ENCODE data around the gene MAVS.

The MAVS gene

DNA sequence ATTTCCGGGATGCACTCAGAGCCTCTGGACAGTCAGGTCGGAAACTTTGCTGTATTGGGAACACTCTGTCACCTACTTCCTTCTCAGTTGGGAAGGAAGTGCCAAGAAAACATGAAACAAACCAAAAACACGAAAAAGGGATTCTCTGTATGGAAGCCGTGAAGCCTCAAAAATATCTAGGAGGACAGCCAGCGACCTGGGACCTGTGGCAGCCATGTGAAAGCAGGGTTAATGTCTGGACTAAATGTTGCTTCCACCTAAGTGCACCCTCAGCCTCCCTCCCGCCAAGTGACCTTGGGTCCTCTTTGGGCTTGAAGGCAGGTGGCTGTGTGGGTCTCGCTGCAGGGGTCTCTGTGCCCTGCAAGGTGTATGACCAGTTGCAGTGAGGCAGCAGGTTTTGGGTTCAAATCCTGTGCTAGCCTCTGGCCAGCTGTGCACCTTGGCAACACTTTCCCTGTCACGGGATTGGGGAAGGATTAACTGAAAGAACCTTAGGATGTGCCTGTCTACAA, 851 bp downstream of the MAVS start:
- intact Hi-C loops (cut with micrococcal nuclease), result loop anchor here (2.0 kb wide), 1 partner anchor 27 kb away; the partner anchor contains the start of gene AP5S1
- Mint-ChIP-seq H3K27me3 (no peaks in the 10 kb centered on the region), H3K4me1 (ENCODE audit: low read depth) (peaks cover 32% of the 10 kb centered on the region), H3K36me3 (ENCODE audit: low read depth) (peaks cover 33% of the 10 kb centered on the region), H3K4me3 (peak overlapping the region; percentile 93), H3K27ac (peak overlapping the region; percentile 95), H3K9me3 (no peaks in the 10 kb centered on the region)

GRCh38 chr20:3848565-3848964, 1.9 kb downstream of the MAVS start:
- Mint-ChIP-seq H3K9me3 (no peaks in the 10 kb centered on the region), H3K27me3 (no peaks in the 10 kb centered on the region), H3K27ac (peak overlapping the region; percentile 41), H3K36me3 (ENCODE audit: low read depth) (peaks cover 33% of the 10 kb centered on the region), H3K4me1 (ENCODE audit: low read depth) (peaks cover 29% of the 10 kb centered on the region), H3K4me3 (no peak overlapping the region)
- intact Hi-C loops (cut with micrococcal nuclease), result no loop called here

DNA sequence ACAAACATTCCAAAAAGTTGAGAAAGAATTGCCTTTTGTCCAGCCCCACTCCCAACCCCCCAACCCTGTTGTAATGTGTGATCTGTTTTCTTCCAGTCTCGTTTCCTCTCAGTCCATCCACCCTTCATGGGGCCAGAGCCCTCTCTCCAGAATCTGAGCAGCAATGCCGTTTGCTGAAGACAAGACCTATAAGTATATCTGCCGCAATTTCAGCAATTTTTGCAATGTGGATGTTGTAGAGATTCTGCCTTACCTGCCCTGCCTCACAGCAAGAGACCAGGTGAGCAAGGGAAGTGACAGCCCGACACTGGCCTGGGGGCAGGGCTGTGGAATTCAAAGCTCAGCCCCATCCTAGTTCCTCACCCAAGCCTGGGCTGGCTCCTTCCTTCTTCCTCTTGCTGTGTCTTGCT, 7.8 kb downstream of the MAVS start:
- Mint-ChIP-seq H3K4me3 (peak overlapping the region; percentile 35), H3K27me3 (no peaks in the 10 kb centered on the region), H3K27ac (peak overlapping the region; percentile 61), H3K9me3 (no peaks in the 10 kb centered on the region), H3K36me3 (ENCODE audit: low read depth) (peaks cover 59% of the 10 kb centered on the region), H3K4me1 (ENCODE audit: low read depth) (peaks cover 37% of the 10 kb centered on the region)
- intact Hi-C loops (cut with micrococcal nuclease), result no loop called here

DNA sequence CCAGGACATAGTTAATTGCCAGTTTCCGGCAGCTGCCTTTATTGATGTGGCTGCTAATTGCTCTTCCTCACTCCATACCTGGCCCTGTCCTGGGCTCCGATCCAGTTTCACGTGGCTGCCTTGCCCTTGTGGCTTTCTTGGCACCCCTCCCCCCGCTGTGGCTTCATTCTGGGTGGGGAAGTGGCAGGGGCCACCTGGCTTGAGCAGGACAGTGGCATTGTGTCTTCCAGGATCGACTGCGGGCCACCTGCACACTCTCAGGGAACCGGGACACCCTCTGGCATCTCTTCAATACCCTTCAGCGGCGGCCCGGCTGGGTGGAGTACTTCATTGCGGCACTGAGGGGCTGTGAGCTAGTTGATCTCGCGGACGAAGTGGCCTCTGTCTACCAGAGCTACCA, 10.8 kb downstream of the MAVS start:
- Mint-ChIP-seq H3K36me3 (ENCODE audit: low read depth) (peaks cover 76% of the 10 kb centered on the region), H3K4me1 (ENCODE audit: low read depth) (peaks cover 35% of the 10 kb centered on the region), H3K4me3 (no peak overlapping the region), H3K9me3 (no peaks in the 10 kb centered on the region), H3K27me3 (no peaks in the 10 kb centered on the region), H3K27ac (peak overlapping the region; percentile 12)
- intact Hi-C loops (cut with micrococcal nuclease), result no loop called here

- Mint-ChIP-seq H3K27me3 (no peaks in the 10 kb centered on the region), H3K9me3 (no peaks in the 10 kb centered on the region), H3K4me3 (no peak overlapping the region), H3K4me1 (ENCODE audit: low read depth) (peaks cover 41% of the 10 kb centered on the region), H3K27ac (no peak overlapping the region), H3K36me3 (ENCODE audit: low read depth) (peaks cover 89% of the 10 kb centered on the region)
- intact Hi-C loops (cut with micrococcal nuclease), result no loop called here
Observed at GRCh38 chr20:3858689-3859088, 12.1 kb downstream of the MAVS start.

GRCh38 chr20:3861191-3861590, 14.6 kb downstream of the MAVS start:
- Mint-ChIP-seq H3K4me3 (no peak overlapping the region), H3K4me1 (ENCODE audit: low read depth) (peaks cover 22% of the 10 kb centered on the region), H3K27ac (peak overlapping the region; percentile 31), H3K27me3 (no peaks in the 10 kb centered on the region), H3K9me3 (no peaks in the 10 kb centered on the region), H3K36me3 (ENCODE audit: low read depth) (peaks cover 100% of the 10 kb centered on the region)
- intact Hi-C loops (cut with micrococcal nuclease), result no loop called here

DNA sequence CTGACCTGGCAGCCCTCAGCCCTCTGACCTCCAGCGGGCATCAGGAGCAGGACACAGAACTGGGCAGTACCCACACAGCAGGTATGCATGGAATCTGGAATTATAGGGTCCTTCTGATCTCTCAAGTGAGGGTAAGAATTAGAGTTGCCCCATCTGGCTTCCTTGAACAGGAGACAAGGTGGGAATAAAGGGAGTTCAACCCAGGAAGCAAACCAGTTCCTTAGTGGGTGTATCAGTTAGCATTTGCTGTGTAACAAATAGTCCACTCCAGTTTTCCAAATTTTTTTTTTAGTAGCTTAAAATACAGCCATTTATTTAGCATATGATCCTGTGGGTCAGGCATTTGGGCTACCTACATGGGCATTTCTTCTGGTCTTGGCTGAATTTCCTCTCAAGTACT, 15.7 kb downstream of the MAVS start:
- Mint-ChIP-seq H3K27ac (no peak overlapping the region), H3K4me1 (ENCODE audit: low read depth) (peaks cover 16% of the 10 kb centered on the region), H3K4me3 (no peak overlapping the region), H3K27me3 (no peaks in the 10 kb centered on the region), H3K9me3 (no peaks in the 10 kb centered on the region), H3K36me3 (ENCODE audit: low read depth) (peaks cover 100% of the 10 kb centered on the region)
- intact Hi-C loops (cut with micrococcal nuclease), result no loop called here

GRCh38 chr20:3863317-3863716, 16.7 kb downstream of the MAVS start:
- intact Hi-C loops (cut with micrococcal nuclease), result no loop called here
- Mint-ChIP-seq H3K27me3 (no peaks in the 10 kb centered on the region), H3K27ac (no peak overlapping the region), H3K9me3 (no peaks in the 10 kb centered on the region), H3K4me3 (no peak overlapping the region), H3K36me3 (ENCODE audit: low read depth) (peaks cover 100% of the 10 kb centered on the region), H3K4me1 (ENCODE audit: low read depth) (peaks cover 6% of the 10 kb centered on the region)

GRCh38 chr20:3864518-3864917, 17.9 kb downstream of the MAVS start:
- Mint-ChIP-seq H3K36me3 (ENCODE audit: low read depth) (peaks cover 94% of the 10 kb centered on the region), H3K4me1 (ENCODE audit: low read depth) (peaks cover 6% of the 10 kb centered on the region), H3K27ac (no peak overlapping the region), H3K4me3 (no peak overlapping the region), H3K27me3 (no peaks in the 10 kb centered on the region), H3K9me3 (no peaks in the 10 kb centered on the region)
- intact Hi-C loops (cut with micrococcal nuclease), result no loop called here

DNA sequence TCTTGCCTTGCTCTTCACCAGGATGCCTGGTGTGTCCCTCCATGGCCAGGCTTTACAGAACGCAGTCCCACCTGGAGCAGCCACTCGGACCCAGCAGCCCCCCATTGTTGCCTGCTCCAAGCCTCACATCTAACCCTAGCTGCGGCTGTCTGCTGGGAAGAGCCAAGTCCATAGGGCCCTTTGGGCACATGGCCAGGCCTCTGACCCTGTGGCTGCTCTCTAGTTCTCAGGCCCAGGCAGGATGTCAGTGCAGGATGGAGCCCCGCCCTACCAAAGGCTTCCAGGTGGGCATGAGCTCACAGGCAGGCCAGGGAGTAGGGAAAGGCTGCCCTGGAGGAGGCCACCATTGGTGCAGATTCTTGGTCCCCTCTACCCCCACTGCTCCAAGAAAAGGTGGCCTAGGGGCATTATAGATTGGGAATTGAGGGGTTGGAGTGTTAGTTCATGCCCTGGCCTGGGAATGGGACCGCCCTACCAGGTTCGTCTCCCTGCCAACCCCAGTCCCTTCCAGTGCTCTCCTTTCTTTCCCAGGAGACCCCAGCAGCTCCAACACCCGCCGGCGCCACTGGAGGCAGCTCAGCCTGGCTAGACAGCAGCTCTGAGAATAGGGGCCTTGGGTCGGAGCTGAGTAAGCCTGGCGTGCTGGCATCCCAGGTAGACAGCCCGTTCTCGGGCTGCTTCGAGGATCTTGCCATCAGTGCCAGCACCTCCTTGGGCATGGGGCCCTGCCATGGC, 18.7 kb downstream of the MAVS start:
- Mint-ChIP-seq H3K9me3 (no peaks in the 10 kb centered on the region), H3K4me3 (no peak overlapping the region), H3K4me1 (ENCODE audit: low read depth) (peaks cover 6% of the 10 kb centered on the region), H3K27ac (no peak overlapping the region), H3K27me3 (no peaks in the 10 kb centered on the region), H3K36me3 (ENCODE audit: low read depth) (peaks cover 94% of the 10 kb centered on the region)
- intact Hi-C loops (cut with micrococcal nuclease), result no loop called here

DNA sequence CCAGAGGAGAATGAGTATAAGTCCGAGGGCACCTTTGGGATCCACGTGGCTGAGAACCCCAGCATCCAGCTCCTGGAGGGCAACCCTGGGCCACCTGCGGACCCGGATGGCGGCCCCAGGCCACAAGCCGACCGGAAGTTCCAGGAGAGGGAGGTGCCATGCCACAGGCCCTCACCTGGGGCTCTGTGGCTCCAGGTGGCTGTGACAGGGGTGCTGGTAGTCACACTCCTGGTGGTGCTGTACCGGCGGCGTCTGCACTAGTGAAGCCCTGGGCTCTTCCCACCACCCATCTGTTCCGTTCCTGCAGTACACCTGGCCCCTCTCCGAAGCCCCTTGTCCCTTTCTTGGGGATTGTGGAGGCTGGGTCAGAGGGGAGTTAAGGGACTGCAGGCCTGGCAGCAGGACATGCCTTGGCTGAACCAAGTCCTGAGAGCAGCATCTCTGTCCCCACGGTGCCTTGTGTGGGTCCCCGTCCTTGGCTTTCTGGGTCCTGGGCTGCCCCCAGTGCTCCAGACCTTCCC, 19.3 kb downstream of the MAVS start:
- Mint-ChIP-seq H3K36me3 (ENCODE audit: low read depth) (peaks cover 94% of the 10 kb centered on the region), H3K4me3 (no peak overlapping the region), H3K4me1 (ENCODE audit: low read depth) (peaks cover 6% of the 10 kb centered on the region), H3K27ac (no peak overlapping the region), H3K9me3 (no peaks in the 10 kb centered on the region), H3K27me3 (no peaks in the 10 kb centered on the region)
- intact Hi-C loops (cut with micrococcal nuclease), result no loop called here

GRCh38 chr20:3866464-3866863, 19.8 kb downstream of the MAVS start:
- no peak overlapping the region for H3K27ac Mint-ChIP-seq
- no peaks in the 10 kb centered on the region for H3K27me3 Mint-ChIP-seq
- intact Hi-C loops (cut with micrococcal nuclease), result no loop called here
- peaks cover 94% of the 10 kb centered on the region for H3K36me3 Mint-ChIP-seq (ENCODE audit: low read depth)
- H3K4me3 Mint-ChIP-seq, result no peak overlapping the region
- H3K4me1 Mint-ChIP-seq (ENCODE audit: low read depth), result peaks cover 6% of the 10 kb centered on the region
- H3K9me3 Mint-ChIP-seq, result no peaks in the 10 kb centered on the region

GRCh38 chr20:3867802-3868201, 21.2 kb downstream of the MAVS start:
- Mint-ChIP-seq H3K4me1 (ENCODE audit: low read depth) (peaks cover 10% of the 10 kb centered on the region), H3K4me3 (no peak overlapping the region), H3K27me3 (no peaks in the 10 kb centered on the region), H3K9me3 (no peaks in the 10 kb centered on the region), H3K27ac (no peak overlapping the region), H3K36me3 (ENCODE audit: low read depth) (peaks cover 94% of the 10 kb centered on the region)
- intact Hi-C loops (cut with micrococcal nuclease), result no loop called here

- no peaks in the 10 kb centered on the region for H3K9me3 Mint-ChIP-seq
- no peaks in the 10 kb centered on the region for H3K27me3 Mint-ChIP-seq
- no peak overlapping the region for H3K27ac Mint-ChIP-seq
- peaks cover 92% of the 10 kb centered on the region for H3K36me3 Mint-ChIP-seq (ENCODE audit: low read depth)
- H3K4me1 Mint-ChIP-seq (ENCODE audit: low read depth), result peaks cover 23% of the 10 kb centered on the region
- intact Hi-C loops (cut with micrococcal nuclease), result no loop called here
- H3K4me3 Mint-ChIP-seq, result no peak overlapping the region
Observed at GRCh38 chr20:3869839-3870634, 23.4 kb downstream of the MAVS start.
